ENCODE data around the gene HSPA1A. TPM values are rescaled to one million over a fixed set of nuclear protein-coding genes. Genes with fewer than 3 reads are reported as not detected.
"Not testable (repeated sequence)": the region's sequence is repeated elsewhere in the genome, so short reads cannot be mapped to it uniquely, and the experiment has no call there.

The HSPA1A gene
- total RNA-seq, 2 experiments from 2014 or later, result 0.22 to 2.2 TPM

DNA sequence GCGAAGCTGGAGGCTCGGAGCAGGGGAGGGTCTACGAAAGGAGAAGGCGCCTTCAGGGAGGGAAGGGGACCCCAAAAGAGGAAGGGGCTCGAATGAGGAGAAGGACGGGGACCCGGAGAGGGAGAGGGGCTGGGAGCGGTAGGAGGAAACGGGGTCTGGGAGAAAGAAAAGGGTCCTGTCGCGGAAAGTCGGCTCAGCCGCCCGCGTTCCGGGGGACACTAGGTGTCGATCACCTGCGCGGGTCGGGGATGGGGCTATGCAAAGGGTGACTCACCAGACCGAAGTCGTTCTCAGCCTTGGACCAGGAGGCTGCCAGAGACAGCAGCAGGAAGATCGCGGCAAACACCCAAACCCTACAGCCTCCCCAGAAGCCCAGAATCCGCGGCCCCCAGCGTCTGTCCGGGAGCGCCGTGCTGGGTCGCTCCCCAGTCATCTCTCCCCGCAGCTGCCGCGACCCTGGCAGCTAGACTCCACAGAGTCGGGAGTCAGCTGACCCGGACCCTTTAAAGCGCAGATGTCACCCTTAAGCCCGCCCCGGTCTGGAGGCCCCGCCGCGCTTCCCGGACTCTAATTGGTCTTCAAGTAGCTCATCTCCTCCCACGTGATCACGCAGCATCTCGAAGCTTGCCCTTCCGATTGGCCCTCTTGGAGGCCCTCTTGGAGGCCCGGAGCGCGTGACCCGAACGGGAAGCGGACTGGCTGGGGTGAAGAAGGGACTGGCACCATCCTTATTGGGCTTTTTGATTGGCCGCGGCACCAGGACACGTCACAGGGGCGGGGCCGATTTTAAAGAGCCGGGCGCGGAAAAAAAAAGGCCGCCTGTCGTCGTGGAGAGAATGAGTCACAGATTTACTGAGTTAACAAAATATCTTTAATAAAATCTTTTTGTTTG lies 47.2 kb downstream of the HSPA1A start, which contains the start of gene NEU1:
TSS of gene NEU1 (minus strand) at position 478 of the 892 bp plus-strand sequence. CDS start at position 433, 45 bp downstream.
- no peaks in the 10 kb centered on the region for H3K9me3 ChIP-seq (ENCODE audit: low read length)
- H3K79me2 ChIP-seq (ENCODE audit: insufficient read depth, low read depth, low read length), result no peaks in the 10 kb centered on the region
- H3K4me3 ChIP-seq (ENCODE audit: low read depth, low read length, poor library complexity, severe bottlenecking), result peak within 1 kb of the TSS; percentile 75
- H3K4me2 ChIP-seq (ENCODE audit: low read length), result peak within 1 kb of the TSS; percentile 85
- CTCF ChIA-PET (ENCODE audit: unreplicated experiment), result no interaction called here
- intact Hi-C loops (cut with micrococcal nuclease; ENCODE audit: unreplicated experiment), result loop anchor here (1.0 to 2.0 kb wide), 4 partner anchors 28 to 320 kb away; partner anchors contain the start of genes DDX39B and VARS1
- H3K36me3 ChIP-seq (ENCODE audit: insufficient read depth, low read length), result no peaks in the 10 kb centered on the region
- H2AFZ ChIP-seq (ENCODE audit: low read length), result peak within 1 kb of the TSS; percentile 76; the same call in 1 of the 2 replicates
- H3K9me2 ChIP-seq (ENCODE audit: insufficient read depth, low read length), result no peaks in the 10 kb centered on the region
- TF ChIP-seq EZH2phosphoT487 (IDR thresholded peaks at IDR 0.05; ENCODE audit: borderline replicate concordance, low read depth, low read length) (no peak), CTCF (conservative IDR thresholded peaks at IDR 0.05; ENCODE audit: low read length) (no peak)
- H4K20me1 ChIP-seq (ENCODE audit: insufficient read depth, low read length), result no peaks in the 10 kb centered on the region
- POLR2A ChIA-PET, result interaction anchor here (0.5 to 1.5 kb wide), 15 partner anchors 10 to 198 kb away, joined by 3 to 8 read pairs (median 4); partner anchors contain the start of genes EHMT2, GPANK1, LSM2 and ZBTB12
- DNase-seq (ENCODE audit: low spot score), result peak; percentile 100
- peak within 1 kb of the TSS; percentile 74 for H3K27ac ChIP-seq (ENCODE audit: low read depth, low read length, poor library complexity, severe bottlenecking)
- BruUV-seq (replicated peaks), result no TSS peak
- peaks cover 20% of the 10 kb centered on the region for H3K4me1 ChIP-seq (ENCODE audit: insufficient read depth, low read length, poor library complexity, severe bottlenecking)

DNA sequence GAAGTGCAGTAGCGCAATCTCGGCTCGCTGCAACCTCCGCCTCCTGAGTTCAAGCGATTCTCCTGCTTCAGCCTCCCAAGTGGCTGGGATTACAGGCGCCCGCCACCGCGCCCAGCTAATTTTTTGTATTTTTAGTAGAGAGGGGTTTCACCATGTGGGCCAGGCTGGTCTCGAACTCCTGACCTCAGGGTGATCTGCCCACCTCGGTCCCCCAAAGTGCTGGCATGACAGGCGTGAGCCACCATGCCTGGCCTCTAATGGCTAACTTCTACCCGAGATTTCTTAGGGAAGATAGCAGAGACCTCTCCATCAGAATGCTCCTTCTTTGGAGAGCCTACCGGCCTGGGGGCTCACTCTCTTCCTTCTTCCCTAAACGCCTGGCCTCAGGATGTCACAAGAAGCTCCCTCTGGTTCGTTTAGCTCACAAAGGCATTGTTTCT lies 48.8 kb downstream of the HSPA1A start:
- H3K4me2 ChIP-seq (ENCODE audit: low read length), result peak overlapping the region; percentile 74
- H3K27ac ChIP-seq (ENCODE audit: low read depth, low read length, poor library complexity, severe bottlenecking), result peak overlapping the region; percentile 74
- DNase-seq (ENCODE audit: low spot score); intact Hi-C loops (cut with micrococcal nuclease; ENCODE audit: unreplicated experiment); H3K9me2 ChIP-seq (ENCODE audit: insufficient read depth, low read length); H3K36me3 ChIP-seq (ENCODE audit: insufficient read depth, low read length); H4K20me1 ChIP-seq (ENCODE audit: insufficient read depth, low read length); H3K79me2 ChIP-seq (ENCODE audit: insufficient read depth, low read depth, low read length); H3K9me3 ChIP-seq (ENCODE audit: low read length); BruUV-seq (replicated peaks): not testable (repeated sequence)
- H3K4me1 ChIP-seq (ENCODE audit: insufficient read depth, low read length, poor library complexity, severe bottlenecking), result peaks cover 20% of the 10 kb centered on the region
- peak overlapping the region; percentile 76; the same call in 1 of the 2 replicates for H2AFZ ChIP-seq (ENCODE audit: low read length)
- ChIA-PET CTCF (ENCODE audit: unreplicated experiment) (interaction anchor here (0.6 kb wide), 1 partner anchor 183 kb away, joined by 4 read pairs; no protein-coding TSS in a partner anchor), POLR2A (interaction anchor here (0.6 to 0.7 kb wide), 2 partner anchors 9 to 968 kb away, joined by 3 read pairs; no protein-coding TSS in a partner anchor)
- peak overlapping the region; percentile 73 for H3K4me3 ChIP-seq (ENCODE audit: low read depth, low read length, poor library complexity, severe bottlenecking)

- Histone ChIP-seq H3K79me2 (ENCODE audit: insufficient read depth, low read depth, low read length) (no peaks in the 10 kb centered on the region), H3K4me2 (ENCODE audit: low read length) (peak overlapping the region; percentile 74), H2AFZ (ENCODE audit: low read length) (no peak overlapping the region), H3K4me1 (ENCODE audit: insufficient read depth, low read length, poor library complexity, severe bottlenecking) (peaks cover 20% of the 10 kb centered on the region), H3K36me3 (ENCODE audit: insufficient read depth, low read length) (no peaks in the 10 kb centered on the region), H3K9me3 (ENCODE audit: low read length) (no peaks in the 10 kb centered on the region), H3K9me2 (ENCODE audit: insufficient read depth, low read length) (no peaks in the 10 kb centered on the region), H3K27ac (ENCODE audit: low read depth, low read length, poor library complexity, severe bottlenecking) (no peak overlapping the region), H3K4me3 (ENCODE audit: low read depth, low read length, poor library complexity, severe bottlenecking) (peak overlapping the region; percentile 73), H4K20me1 (ENCODE audit: insufficient read depth, low read length) (no peaks in the 10 kb centered on the region)
- TF ChIP-seq CTCF (conservative IDR thresholded peaks at IDR 0.05; ENCODE audit: low read length), result no peak
- TF ChIP-seq EZH2phosphoT487 (IDR thresholded peaks at IDR 0.05; ENCODE audit: borderline replicate concordance, low read depth, low read length), result no peak
- CTCF ChIA-PET (ENCODE audit: unreplicated experiment), result no interaction called here
- POLR2A ChIA-PET, result no interaction called here
- intact Hi-C loops (cut with micrococcal nuclease; ENCODE audit: unreplicated experiment), result no loop called here
- BruUV-seq (replicated peaks), result no TSS peak
- DNase-seq (ENCODE audit: low spot score), result no peak
Observed at GRCh38 chr6:31864818-31865204, 49.5 kb downstream of the HSPA1A start.

All from OCI-LY7 (cell line).